HepG2 (cell line): Measurements from ENCODE around the gene RIT2. TPM values are rescaled to one million over a fixed set of nuclear protein-coding genes. Genes with fewer than 3 reads are reported as not detected.
A peak's percentile ranks its signal among the peaks of the same experiment; 100 is the strongest.

ENCODE experiments used
- ATAC-seq: fragments of 200-7000 bp; cut with Tn5 transposase; 3 replicates; pipeline ENCODE4 v1.9.1; 2020; ENCODE audit warnings: mild to moderate bottlenecking, moderate library complexity
- BruUV-seq: library from RNA; stranded (reverse); fragments of 400-500 nt; replicated peaks from 2 replicates; lab custom pipeline; 2021; lab: Mats Ljungman, UMichigan
- CTCF ChIA-PET: fragments of 300-600 bp; formaldehyde crosslinking; extraction: SDS; loops from one replicate; lab custom pipeline; 2021; ENCODE audit warnings: low total read pairs, inconsistent platforms, low intra/inter-chr PET ratio; lab: Yijun Ruan, JAX
- POLR2A ChIA-PET: fragments of 350-600 bp; sonication (Branson Sonifier 250); formaldehyde crosslinking; loops from one replicate; lab custom pipeline; 2020; ENCODE audit warnings: antibody characterized with exemption, inconsistent platforms; lab: Yijun Ruan, JAX
- DNase-seq: peaks from one replicate; pipeline ENCODE4 v3.0.0-alpha.2; 2015; ENCODE audit warnings: low spot score
- FAIRE-seq: peaks from 3 replicates; lab custom pipeline; 2011; peaks lifted over from hg19 to GRCh38; lab: Jason Lieb, UNC
- H2AFZ ChIP-seq: one replicate; pipeline ENCODE4 v1.6.1; 2011; ENCODE audit warnings: low read length, inconsistent platforms
- H3K27ac ChIP-seq: fragments of 300-600 bp; 3 replicates; pipeline ENCODE4 v1.8.0; 2011; ENCODE audit warnings: mixed run types, mild to moderate bottlenecking, mixed read lengths, low read length, inconsistent platforms; ENCODE audit not compliant: insufficient read depth; ENCODE audit errors: extremely low read length
- H3K27me3 ChIP-seq, 2 experiments: fragments of 200-600 bp in 1 of 2; 2 replicates in 1 of 2; 3 replicates in 1 of 2; pipeline versions ENCODE4 v1.6.0 to v1.8.0; 2011; ENCODE audit warnings: low read length in 2 of 2, mild to moderate bottlenecking in 2 of 2, moderate library complexity in 2 of 2, inconsistent platforms in 1 of 2; ENCODE audit not compliant: insufficient read depth in 2 of 2, control insufficient read depth in 1 of 2
- H3K36me3 ChIP-seq, 2 experiments: fragments of 200-600 bp in 1 of 2; replicated peaks in 1 of 2; 2 replicates in 1 of 2; 3 replicates in 1 of 2; pipeline versions ENCODE4 v1.5.1 to v1.8.0; 2011; ENCODE audit warnings: low read length in 2 of 2, inconsistent platforms in 1 of 2; ENCODE audit not compliant: insufficient read depth in 2 of 2, control insufficient read depth in 1 of 2
- H3K4me1 ChIP-seq: 2 replicates; pipeline ENCODE4 v1.5.1; 2012; ENCODE audit warnings: low read length, inconsistent platforms; ENCODE audit not compliant: insufficient read depth
- H3K4me2 ChIP-seq: 2 replicates; pipeline ENCODE4 v1.6.0; 2011; ENCODE audit warnings: low read depth, low read length, inconsistent platforms
- H3K4me3 ChIP-seq, 3 experiments: fragments of 200-600 bp in 1 of 3; sonication (generic), shearing (Covaris generic) in 1 of 3; replicated peaks in 1 of 3; 2 replicates each; pipeline ENCODE4 v1.5.1; 2011 to 2016; ENCODE audit warnings: low read length in 3 of 3, inconsistent platforms in 2 of 3, low read depth in 2 of 3, mild to moderate bottlenecking in 2 of 3, control low read depth in 1 of 3, mixed read lengths in 1 of 3; ENCODE audit not compliant: insufficient read depth in 1 of 3
- H3K79me2 ChIP-seq: one replicate; pipeline ENCODE4 v1.6.1; 2011; ENCODE audit warnings: low read length, inconsistent platforms; ENCODE audit not compliant: insufficient read depth
- H3K9ac ChIP-seq: 2 replicates; pipeline ENCODE4 v1.6.0; 2011; ENCODE audit warnings: mild to moderate bottlenecking, low read depth, low read length, inconsistent platforms; ENCODE audit not compliant: insufficient read depth
- H3K9me3 ChIP-seq: 2 replicates; pipeline ENCODE4 v1.5.1; 2012; ENCODE audit warnings: mild to moderate bottlenecking, low read length
- H4K20me1 ChIP-seq: 2 replicates; pipeline ENCODE4 v1.6.0; 2011; ENCODE audit warnings: inconsistent platforms, mild to moderate bottlenecking, low read length, moderate library complexity; ENCODE audit not compliant: insufficient read depth
- ADNP ChIP-seq: sonication (generic); formaldehyde crosslinking; IDR thresholded peaks from 2 replicates; pipeline ENCODE4 v1.4.0; 2020; ENCODE audit warnings: missing genetic modification reagents
- BATF2 ChIP-seq: sonication (generic); formaldehyde crosslinking; IDR thresholded peaks from 2 replicates; pipeline ENCODE4 v1.8.0; 2022; ENCODE audit warnings: mild to moderate bottlenecking, missing genetic modification reagents, moderate library complexity
- MIER2 ChIP-seq: IDR thresholded peaks from 2 replicates; pipeline ENCODE4 v1.6.1; 2016; ENCODE audit warnings: missing biosample characterization, missing genetic modification reagents
- NCOA1 ChIP-seq: sonication (generic); formaldehyde crosslinking; IDR thresholded peaks from 2 replicates; pipeline ENCODE4 v1.9.0; 2021; ENCODE audit warnings: missing genetic modification reagents
- SNAPC4 ChIP-seq: sonication (generic); formaldehyde crosslinking; IDR thresholded peaks from 2 replicates; pipeline ENCODE4 v1.4.0; 2020; ENCODE audit warnings: mild to moderate bottlenecking, missing genetic modification reagents
- TFE3 ChIP-seq: IDR thresholded peaks from 2 replicates; pipeline ENCODE4 v1.6.1; 2016
- TIGD3 ChIP-seq: sonication (generic); formaldehyde crosslinking; IDR thresholded peaks from 2 replicates; pipeline ENCODE4 v1.5.1; 2020; ENCODE audit warnings: mild to moderate bottlenecking, missing genetic modification reagents, borderline replicate concordance
- ZMYM3 ChIP-seq: sonication (generic); formaldehyde crosslinking; IDR thresholded peaks from 2 replicates; pipeline ENCODE4 v1.5.1; 2020; ENCODE audit warnings: mild to moderate bottlenecking, missing genetic modification reagents
- ZNF691 ChIP-seq: sonication (generic); formaldehyde crosslinking; IDR thresholded peaks from 2 replicates; pipeline ENCODE4 v1.4.0; 2020; ENCODE audit warnings: missing genetic modification reagents, low read depth, mild to moderate bottlenecking, borderline replicate concordance
- WGBS: methylation state at CpG from one replicate; pipeline ENCODE4 v1.1.6; 2017; ENCODE audit warnings: low lambda C conversion rate; 5-methylcytosine and 5-hydroxymethylcytosine counted together
- in situ Hi-C: cut with HindIII; loops from 2 replicates; pipeline ENCODE4 v1.10.0; 2017; ENCODE audit warnings: low pct_unique_long_range_greater_than_20kb; ENCODE audit not compliant: extremely low pct_ligation_motif_present
- intact Hi-C: fragments of 100-400 bp; cut with micrococcal nuclease; formaldehyde crosslinking; loops from one replicate; pipeline ENCODE4 v1.10.0; 2022; ENCODE audit not compliant: unreplicated experiment
- polyA plus RNA-seq, 8 experiments: library from polyadenylated mRNA; depleted of rRNA in 3 of 8; stranded (reverse) in 7 of 8; unstranded in 1 of 8; fragments of >200 nt; fragmentation: Illumina TruSeq in 4 of 8; extraction: Trizol in 4 of 8; gene quantifications; 2 replicates each; pipeline versions ENCODE4 v1.2.1 to v1.2.3, GENCODE V29; 2011 to 2016; ENCODE audit warnings: low read depth in 4 of 8, missing spikeins in 1 of 8, mixed read lengths in 1 of 8; ENCODE audit not compliant: insufficient read depth in 1 of 8
- total RNA-seq, 5 experiments: library from RNA; depleted of rRNA; stranded (reverse); fragments of >200 nt; fragmentation: Illumina TruSeq; extraction: Trizol; gene quantifications; 2 replicates each; pipeline ENCODE4 v1.2.3, GENCODE V29; 2016; ENCODE audit warnings: low read depth in 1 of 5

The RIT2 gene
- total and polyA plus RNA-seq, 2 of the 13 experiments (the other 11 are each of a cell fraction or from before 2014, with no cell fraction given) = not detected

GRCh38 chr18:43129946-43130524 lies 14.6 kb upstream of the RIT2 start:
- DNase-seq (no peak), FAIRE-seq (no peak)
- H3K4me2 ChIP-seq = peak overlapping the region; percentile 74
- TF ChIP-seq ADNP (CRISPR knock-in tag) (0 out of 2 replicates have a peak, but pooled peaks have one; percentile 18), BATF2 (no peak), ZNF691 (CRISPR knock-in tag) (peak; percentile 99), SNAPC4 (CRISPR knock-in tag) (no peak), TFE3 (no peak), ZMYM3 (CRISPR knock-in tag) (peak; percentile 54; the same call in 1 of the 2 replicates), NCOA1 (CRISPR knock-in tag) (no peak), MIER2 (CRISPR knock-in tag) (no peak), TIGD3 (CRISPR knock-in tag) (no peak)

More at GRCh38 chr18:43129946-43130524, 14.6 kb upstream of the RIT2 start:
- in situ Hi-C loops (no loop called here), intact Hi-C loops (no loop called here)
- Histone ChIP-seq H3K27ac (no peak overlapping the region), H4K20me1 (no peaks in the 10 kb centered on the region), H3K79me2 (no peaks in the 10 kb centered on the region), H3K36me3 (no peaks in the 10 kb centered on the region), H3K9ac (peak overlapping the region; percentile 19; the same call in 1 of the 2 replicates), H3K27me3 (no peaks in the 10 kb centered on the region; a peak in 1 of 5 replicates), H2AFZ (peak overlapping the region; percentile 68), H3K4me1 (no peaks in the 10 kb centered on the region), H3K4me3 (peak overlapping the region; percentile 55 to 66 (median 64)), H3K9me3 (no peaks in the 10 kb centered on the region)
- BruUV-seq = no TSS peak
- ATAC-seq = peak; percentile 78
- ChIA-PET POLR2A (no interaction called here), CTCF (no interaction called here)
- WGBS = 1% methylated on average over 4 of the region's 5 CpGs
